HG02981 (cell line): ENCODE measurements around the gene RNASEH2C.
"Not testable (repeated sequence)": the region's sequence is repeated elsewhere in the genome, so short reads cannot be mapped to it uniquely, and the experiment has no call there.

Experiments used
- ATAC-seq: cut with Tn5 transposase; IDR thresholded peaks from one replicate; pipeline ENCODE4 v1.9.1; 2021; ENCODE audit warnings: mild to moderate bottlenecking, moderate library complexity; ENCODE audit not compliant: unreplicated experiment

RNASEH2C gene

DNA sequence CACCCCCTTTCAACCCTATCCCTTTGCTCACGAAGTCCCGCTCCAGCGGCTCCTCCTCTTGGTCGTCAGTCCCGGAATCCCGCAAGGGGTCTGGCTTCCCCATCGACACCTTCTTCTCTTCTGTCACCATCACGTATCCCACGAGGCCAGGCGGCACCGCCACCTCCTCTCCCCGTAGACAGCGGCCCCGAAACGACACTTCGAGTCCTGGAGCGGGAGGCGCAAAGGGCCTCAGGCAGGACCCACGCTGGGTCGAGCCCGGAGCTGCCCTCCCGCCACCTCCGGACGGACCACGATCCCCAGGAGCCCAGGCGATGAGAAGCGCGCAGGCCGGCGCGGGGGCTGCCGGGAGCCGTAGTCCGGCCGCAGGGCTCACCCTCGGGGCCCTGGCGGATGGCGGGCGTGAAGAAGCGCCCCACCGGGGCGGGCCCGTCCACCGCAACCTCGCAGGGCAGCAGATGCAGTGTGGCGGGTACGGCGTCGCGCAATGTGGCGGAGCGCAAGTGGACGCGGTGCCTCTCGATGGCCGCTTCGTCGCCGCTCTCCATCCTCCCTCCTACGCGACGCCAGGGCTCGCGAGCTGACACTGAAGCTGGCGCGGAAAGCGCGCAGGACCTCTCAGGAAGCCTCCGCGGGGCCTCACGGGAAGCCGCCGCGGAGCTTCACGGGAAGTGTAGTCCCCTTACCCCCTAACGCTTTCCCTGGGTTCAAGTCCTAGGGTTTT, at the start of gene RNASEH2C:
RNASEH2C (minus strand) TSS at position 588 of the 724 bp plus-strand sequence; CDS start at position 548, 40 bp downstream.
- ATAC-seq, result peak; percentile 72

- not testable (repeated sequence) for ATAC-seq
Measured at GRCh38 chr11:65767806-65768205, 47.2 kb upstream of the RNASEH2C start.

DNA sequence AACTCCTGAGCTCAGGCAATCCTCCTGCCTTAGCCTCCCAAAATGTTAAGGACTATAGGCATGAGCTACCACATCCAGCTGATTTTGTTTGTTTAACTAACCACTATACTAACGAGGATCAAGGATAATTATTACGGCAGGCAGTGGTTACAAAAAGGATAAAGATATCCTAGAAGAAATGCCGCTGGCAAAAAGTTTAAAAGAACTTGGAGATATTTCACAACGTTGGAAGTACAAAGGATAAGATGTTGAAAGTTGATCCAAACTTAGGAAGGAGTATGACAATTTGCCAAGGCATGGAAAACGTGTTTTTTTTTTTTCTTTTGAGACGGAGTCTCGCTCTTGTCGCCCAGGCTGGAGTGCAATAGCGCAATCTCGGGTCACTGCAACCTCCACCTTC, 46.8 kb upstream of the RNASEH2C start:
- no peak for ATAC-seq

DNA sequence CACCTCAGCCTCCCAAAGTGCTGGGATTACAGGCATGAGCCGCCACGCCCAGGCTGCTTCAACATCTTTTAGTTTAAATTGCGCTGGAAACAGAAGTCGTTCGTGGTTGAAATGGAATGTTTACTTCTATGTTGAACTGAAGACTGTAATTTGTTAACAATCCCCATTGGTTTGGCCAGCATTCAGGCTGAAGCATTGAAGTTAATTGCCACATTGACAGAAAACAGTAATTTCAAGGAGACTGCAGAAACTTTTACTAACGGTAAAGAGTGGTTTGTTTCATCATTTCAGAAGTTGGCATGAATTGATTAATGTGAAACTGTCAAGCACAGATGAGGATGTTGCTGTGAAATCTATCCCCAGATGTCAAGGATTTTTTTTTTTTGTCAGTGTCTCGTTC, 45.9 kb upstream of the RNASEH2C start:
- ATAC-seq, result no peak

- ATAC-seq, result no peak
Measured at GRCh38 chr11:65764434-65764833, 43.8 kb upstream of the RNASEH2C start.

DNA sequence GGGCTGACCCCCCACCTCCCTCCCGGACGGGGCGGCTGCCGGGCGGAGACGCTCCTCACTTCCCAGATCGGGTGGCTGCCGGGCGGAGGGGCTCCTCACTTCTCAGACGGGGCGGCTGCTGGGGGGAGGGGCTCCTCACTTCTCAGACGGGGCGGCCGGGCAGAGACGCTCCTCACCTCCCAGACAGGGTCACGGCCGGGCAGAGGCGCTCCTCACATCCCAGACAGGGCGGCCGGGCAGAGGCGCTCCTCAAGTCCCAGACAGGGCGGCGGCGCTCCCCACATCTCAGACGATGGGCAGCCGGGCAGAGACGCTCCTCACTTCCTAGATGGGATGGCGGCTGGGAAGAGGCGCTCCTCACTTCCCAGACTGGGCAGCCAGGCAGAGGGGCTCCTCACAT, 42.2 kb upstream of the RNASEH2C start:
- ATAC-seq, result not testable (repeated sequence)

DNA sequence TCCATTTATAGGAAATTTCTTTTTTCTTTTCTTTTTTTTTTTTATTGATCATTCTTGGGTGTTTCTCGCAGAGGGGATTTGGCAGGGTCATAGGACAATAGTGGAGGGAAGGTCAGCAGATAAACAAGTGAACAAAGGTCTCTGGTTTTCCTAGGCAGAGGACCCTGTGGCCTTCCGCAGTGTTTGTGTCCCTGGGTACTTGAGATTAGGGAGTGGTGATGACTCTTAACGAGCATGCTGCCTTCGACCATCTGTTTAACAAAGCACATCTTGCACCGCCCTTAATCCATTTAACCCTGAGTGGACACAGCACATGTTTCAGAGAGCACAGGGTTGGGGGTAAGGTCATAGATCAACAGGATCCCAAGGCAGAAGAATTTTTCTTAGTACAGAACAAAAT, 41.6 kb upstream of the RNASEH2C start:
- ATAC-seq, result not testable (repeated sequence)

DNA sequence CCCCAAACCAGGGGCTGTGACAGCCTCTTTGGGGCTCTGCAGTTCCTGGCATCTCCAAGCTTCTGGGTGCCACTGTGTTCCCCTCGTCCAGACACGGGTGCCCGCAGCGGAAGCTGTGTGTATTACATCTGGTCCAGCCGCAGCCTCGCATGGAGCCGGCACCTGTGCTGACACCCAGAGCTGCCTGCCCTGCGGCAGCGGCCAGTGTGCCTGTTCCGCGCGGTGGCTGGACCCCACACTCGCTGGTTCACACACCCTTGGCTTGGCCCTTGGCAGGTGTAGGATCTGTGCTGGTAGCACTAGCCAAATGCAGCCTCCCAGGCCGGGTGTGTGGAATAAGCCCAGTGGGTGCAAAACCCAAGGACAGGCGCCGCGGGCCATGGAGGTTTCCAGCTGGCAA, 24.5 kb upstream of the RNASEH2C start:
- no peak for ATAC-seq

DNA sequence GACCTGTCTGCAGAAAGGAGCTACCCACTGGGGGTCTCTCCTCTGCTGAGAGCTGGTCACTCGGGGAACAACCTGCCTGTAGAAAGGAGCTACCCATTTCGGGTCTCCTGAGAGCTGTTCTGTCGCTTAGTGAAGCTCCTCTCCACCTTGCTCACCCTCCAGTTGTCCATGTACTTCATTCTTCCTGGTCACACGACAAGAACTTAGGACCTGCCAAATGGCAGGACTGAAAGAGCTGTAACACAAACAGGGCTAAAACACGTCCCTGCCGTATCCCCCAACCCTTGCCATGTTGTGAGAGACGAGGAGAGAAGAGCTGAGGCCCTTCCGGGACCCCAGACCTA, 24.1 kb upstream of the RNASEH2C start:
- no peak for ATAC-seq

GRCh38 chr11:65744026-65744698, 23.6 kb upstream of the RNASEH2C start:
- ATAC-seq, result no peak

DNA sequence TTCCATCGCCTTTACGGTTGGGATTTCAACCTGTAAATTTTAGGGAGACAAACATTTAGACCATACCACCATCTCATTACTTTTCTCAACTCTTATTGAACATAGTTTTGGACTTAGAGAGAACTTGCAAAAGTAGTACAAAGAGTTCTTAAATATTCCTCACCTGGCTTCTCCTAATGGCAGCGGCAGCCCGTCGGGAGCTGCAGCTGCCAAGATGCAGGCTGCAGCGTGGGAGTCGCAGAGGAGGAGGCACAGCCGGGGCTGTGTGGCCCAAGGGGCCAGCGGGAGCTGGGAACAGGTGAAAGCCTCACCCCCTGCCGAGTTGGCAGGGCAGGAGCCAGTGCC, 23.1 kb upstream of the RNASEH2C start:
- ATAC-seq, result no peak

DNA sequence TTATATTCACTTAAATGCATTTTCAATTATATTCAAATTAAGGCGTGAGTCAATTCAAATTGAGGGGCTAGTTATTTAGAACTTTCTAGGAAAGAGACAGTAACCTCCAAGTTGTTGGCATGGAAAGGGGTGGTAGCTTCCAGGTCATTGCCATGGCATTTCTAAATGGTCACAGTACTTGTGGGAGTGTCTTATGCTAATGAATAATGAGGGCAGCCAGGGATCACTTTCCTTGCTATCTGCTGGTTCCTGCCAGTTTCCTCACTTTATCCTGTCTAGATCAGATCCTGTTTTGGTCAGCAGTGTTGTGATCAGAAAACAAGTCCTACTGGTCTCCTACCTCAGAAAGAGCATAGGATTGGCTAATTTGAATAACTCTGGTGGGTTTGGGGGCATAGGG, 21.8 kb upstream of the RNASEH2C start:
- ATAC-seq, result no peak

- no peak for ATAC-seq
Measured at GRCh38 chr11:65741185-65741584, 20.6 kb upstream of the RNASEH2C start.

DNA sequence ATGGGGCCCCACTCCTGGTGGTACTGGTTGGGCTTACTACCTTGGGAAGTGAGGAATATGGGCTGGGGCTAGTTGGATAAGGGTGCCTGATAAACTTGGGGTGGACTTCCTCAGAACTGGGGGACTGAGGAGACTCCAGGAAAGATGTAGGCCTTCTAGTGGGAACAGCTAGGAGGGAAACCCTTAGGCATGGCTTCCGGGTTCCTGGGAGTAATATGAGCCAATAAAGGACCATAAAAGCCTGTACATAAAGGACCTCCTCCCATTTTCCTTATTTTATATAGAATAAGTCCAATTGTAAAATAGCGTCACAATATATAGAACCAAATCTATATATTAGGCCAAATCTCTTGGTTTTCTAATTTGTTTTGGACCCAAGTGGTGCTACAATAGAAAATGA, 18.4 kb upstream of the RNASEH2C start:
- ATAC-seq, result no peak

DNA sequence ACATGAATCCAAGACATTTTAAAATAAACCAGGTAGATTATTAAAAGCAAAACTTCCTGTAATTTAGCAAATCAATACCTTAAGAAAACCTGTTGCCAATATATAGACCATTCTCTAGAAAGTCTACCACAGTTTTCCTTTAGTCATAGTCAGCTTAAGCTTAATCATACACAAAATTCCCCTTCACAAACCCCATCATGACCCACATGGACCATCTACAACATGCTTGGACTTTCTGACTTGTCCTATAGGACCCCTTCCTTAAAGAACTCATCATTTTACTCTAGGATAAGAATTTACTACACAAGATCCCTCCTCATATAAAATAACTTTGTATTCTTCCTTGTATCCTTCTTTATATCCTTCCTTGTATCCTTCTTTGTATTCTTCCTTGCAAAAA, 16.2 kb upstream of the RNASEH2C start:
- ATAC-seq, result no peak

DNA sequence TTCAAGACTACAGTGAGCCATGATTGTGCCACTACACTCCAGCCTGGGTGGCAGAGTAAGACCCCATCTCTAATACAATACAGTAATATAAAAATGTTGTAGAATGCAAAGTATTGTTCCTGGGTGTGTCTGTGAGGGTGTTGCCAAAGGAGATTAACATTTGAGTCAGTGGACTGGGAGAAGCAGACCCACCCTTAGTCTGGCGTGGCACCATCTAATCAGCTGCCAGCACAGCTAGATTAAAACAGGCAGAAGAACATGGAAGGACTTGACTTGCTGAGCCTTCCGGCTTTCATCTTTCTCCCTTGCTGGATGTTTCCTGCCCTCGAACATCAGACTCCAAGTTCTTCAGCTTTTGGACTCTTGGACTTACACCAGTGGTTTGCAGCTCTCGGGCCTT, 14.5 kb upstream of the RNASEH2C start:
- not testable (repeated sequence) for ATAC-seq

- ATAC-seq, result no peak
Measured at GRCh38 chr11:65730461-65730860, 9.9 kb upstream of the RNASEH2C start.

DNA sequence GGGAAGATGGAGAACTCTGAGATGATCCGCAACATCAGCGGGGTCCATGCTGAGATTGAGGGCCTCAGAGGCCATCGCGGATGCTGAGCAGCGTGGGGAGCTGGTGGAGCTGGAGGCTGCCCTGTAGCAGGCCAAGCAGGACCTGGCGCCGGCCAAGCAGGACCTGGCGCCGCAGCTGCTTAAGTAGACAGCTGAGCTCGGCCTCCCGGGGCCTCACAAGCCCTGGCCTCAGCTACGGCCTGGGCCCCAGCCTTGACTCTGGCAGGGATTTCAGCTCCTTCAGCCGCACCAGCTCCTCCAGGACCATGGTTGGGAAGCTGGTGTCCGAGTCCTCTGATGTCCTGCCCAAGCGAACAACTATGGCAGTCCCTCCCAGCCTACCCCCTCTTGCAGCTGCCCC, 7.3 kb upstream of the RNASEH2C start:
- no peak for ATAC-seq

DNA sequence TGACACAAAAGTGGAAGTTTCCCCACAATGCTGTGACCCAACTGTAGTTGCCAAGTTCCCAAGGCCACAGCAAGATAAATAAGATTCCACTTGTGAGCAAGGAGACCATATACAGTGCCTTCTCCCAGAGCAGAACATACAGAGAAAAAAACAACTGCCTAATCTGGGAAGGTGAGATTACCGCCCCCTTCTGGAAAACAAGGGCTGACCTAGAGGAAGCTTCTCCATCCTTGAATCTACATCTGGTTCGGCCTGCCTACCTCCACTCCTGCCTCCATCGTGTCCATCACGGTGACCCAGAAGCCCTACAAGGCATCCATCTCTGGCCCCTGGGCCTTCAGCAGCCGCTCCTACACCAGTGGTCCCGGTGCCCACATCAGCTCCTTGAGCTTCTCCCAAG, 6.1 kb upstream of the RNASEH2C start:
- no peak for ATAC-seq

DNA sequence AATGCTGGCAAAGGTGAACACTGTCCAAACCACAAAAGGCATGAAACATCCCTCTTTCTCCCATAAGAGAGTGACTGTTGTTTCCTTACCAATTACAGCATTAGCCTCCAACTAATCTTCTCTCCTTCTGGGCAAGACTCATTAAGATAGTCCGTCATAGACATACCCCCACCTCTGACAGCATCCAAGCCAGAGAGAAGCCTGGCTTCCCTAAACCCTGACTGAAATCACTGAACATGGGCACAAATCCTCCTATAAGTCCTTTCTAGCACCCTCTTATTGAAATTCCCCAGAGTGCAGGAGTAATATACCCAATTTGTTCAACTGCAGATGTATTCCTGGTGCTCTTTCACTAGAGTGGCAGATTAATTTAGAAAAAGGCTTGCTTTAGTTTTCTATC, 1.7 kb upstream of the RNASEH2C start:
- ATAC-seq, result no peak

GRCh38 chr11:65719871-65720210, 757 bp downstream of the RNASEH2C start:
- peak; percentile 9 for ATAC-seq

DNA sequence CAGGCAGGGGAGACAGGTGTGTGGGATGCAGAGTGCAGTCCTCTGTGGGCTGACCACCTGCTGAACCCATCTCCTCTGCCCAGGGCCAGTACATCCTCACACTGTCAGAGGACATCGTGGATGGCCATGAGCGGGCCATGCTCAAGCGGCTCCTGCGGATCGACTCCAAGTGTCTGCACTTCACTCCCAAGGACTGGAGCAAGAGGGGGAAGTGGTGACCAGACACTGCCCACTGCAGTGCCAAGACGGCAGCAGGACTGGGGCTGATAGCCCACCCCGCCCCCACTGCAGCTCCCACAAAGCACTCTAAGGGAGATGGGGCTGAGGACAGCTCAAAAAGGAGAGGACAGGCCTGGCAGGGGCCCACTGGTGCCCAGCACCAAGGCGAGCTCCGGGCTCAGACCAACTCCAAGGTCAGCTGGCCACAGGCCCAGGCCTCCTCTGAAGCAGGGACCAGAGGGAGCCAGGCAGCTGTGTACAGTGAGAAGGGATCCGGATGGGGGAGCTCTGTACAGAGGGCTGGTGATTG, 1.6 kb downstream of the RNASEH2C start:
- no peak for ATAC-seq

GRCh38 chr11:65718531-65718930, 2.1 kb downstream of the RNASEH2C start:
- ATAC-seq, result no peak
